ENCODE results near the gene MCM8.

- no peak for TF ChIP-seq EZH2 (IDR thresholded peaks at IDR 0.05; ENCODE audit: insufficient read depth, poor library complexity, severe bottlenecking)
- TF ChIP-seq EZH2phosphoT487 (IDR thresholded peaks at IDR 0.05; ENCODE audit: insufficient read depth, low read depth) = no peak
Observed at GRCh38 chr20:6048391-6048790, 97.9 kb downstream of the MCM8 start.

Data from GM23248 (cell line).